MV-4-11 (cell line): ENCODE results near the gene TSHZ1.
"Not testable (repeated sequence)": the region's sequence is repeated elsewhere in the genome, so short reads cannot be mapped to it uniquely, and the experiment has no call there.

Experiments used
- DNase-seq: peaks from one replicate; lab custom pipeline; 2025; lab: John Stamatoyannopoulos, UW

Gene TSHZ1

GRCh38 chr18:75179819-75180600, 30.6 kb upstream of the TSHZ1 start:
- no peak for DNase-seq

- no peak for DNase-seq
These were observed 27.1 kb upstream of the TSHZ1 start for GRCh38 chr18:75183524-75183923.

GRCh38 chr18:75183973-75184493, 26.6 kb upstream of the TSHZ1 start:
- no peak for DNase-seq

- no peak for DNase-seq
These were observed 25.1 kb upstream of the TSHZ1 start for GRCh38 chr18:75185460-75185859.

DNA sequence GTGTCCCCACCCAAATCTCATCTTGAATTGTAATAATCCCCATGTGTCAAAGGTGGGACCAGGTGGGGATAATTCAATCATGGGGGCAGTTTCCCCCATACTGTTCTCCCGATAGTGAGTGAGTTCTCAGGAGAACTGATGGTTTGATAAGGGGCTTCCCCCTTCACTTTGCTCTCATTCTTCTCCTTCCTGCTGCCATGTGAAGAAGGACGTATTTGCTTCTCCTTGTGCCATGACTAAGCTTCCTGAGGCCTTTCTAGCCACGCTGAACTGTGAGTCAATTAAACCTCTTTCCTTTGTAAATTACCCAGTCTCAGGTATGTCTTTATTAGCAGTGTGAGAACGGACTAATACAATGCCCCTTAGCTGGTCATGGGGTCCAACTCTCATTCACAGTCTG, 22.9 kb upstream of the TSHZ1 start:
- not testable (repeated sequence) for DNase-seq

- DNase-seq, result no peak
These were observed 20.9 kb upstream of the TSHZ1 start for GRCh38 chr18:75189696-75190095.

- DNase-seq, result no peak
These were observed 17.7 kb upstream of the TSHZ1 start for GRCh38 chr18:75192899-75193298.

GRCh38 chr18:75198036-75198435, 12.6 kb upstream of the TSHZ1 start:
- peak; percentile 6 for DNase-seq

GRCh38 chr18:75199327-75199726, 11.3 kb upstream of the TSHZ1 start:
- DNase-seq, result no peak

DNA sequence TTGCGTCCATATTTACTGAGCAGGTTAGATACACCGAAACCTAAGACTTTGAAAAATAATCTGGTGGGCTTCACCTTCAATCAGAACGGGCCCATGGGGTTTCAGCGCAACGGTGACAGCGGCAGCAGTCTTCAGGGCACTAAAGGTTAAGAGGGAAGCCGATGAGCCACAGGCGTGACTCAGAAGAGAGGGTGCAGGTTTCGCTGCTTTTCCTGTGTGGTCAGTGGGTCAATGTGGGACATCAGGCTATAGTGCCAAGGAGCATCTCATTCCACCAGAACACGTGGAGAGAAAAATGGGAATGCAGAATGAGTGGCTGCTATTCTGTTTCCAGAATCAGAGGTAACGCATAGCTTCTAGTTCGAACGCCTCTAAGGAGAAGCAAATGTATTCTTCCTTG, 10.5 kb upstream of the TSHZ1 start:
- DNase-seq, result no peak

GRCh38 chr18:75200605-75201280, 9.9 kb upstream of the TSHZ1 start:
- peak; percentile 62 for DNase-seq

- DNase-seq, result no peak
These were observed 9.0 kb upstream of the TSHZ1 start for GRCh38 chr18:75201282-75202270.

DNA sequence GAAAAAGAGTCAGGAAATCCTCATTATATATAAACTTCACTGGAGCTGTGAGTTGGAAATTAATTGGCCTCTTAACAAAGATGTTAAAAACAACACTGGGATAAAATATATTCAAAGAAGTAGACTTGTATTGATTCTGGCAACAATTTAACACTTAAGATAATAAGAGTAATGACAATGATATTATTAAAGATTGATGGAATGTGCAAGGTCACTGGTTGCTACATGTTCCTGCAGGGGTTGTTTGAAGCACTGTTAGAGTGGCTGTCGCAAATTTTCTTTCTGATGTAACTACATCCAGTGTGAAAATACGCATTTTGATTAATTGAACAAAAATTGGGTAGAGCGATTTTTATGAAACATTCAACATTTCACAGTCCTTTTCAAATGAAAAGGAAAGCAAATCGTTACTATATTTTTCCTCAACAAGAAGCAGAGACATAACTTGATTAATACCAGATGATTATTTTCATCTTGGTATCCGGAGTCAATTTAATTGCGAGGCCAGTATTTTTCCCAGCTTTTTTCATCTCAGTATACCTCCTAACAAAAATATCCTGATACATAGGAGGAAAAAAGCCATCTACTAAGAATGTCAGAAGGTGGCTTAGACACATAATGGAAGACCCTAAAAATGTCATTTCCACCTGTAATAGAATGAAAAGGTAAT, 7.8 kb upstream of the TSHZ1 start:
- no peak for DNase-seq

DNA sequence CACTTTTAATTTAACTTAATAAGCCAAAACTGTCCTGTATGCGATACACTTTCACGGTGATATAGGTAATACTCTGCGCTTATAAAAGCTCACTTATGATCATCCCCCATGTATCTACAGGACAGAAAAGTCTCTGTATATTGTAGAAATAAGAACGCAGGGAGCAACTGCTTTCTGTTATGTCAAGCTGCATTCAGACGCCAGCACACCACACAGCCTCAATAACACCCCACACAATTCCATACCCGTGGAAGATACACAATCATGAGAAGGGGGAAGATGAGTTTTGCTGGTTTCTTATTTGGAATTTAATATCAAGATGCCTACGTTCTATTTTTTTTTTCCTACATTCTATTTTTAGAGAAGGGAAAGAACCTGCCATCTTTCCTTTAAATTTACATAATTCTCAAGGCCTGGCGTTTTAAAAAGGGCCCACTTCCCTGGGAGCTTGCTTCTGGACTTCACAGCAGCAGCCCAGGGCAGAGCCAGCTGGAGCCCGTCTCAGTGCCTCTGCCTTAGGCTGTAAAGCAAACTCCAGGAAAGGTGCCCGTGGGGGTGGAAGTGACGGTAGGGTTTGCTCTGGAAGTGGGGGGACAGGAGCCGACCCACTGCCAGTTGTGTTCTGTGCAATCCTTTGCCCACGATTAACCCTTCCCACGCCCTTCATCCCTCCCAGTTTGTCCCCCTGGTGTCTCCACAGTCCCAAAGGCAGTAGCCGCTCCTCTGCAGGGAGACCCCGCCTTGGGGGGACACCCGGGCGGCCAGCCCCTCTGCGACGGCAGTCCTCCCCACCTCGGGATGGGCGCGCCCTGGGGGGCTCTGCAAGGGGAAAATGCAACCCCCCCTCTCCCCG, 7.0 kb upstream of the TSHZ1 start:
- no peak for DNase-seq

DNA sequence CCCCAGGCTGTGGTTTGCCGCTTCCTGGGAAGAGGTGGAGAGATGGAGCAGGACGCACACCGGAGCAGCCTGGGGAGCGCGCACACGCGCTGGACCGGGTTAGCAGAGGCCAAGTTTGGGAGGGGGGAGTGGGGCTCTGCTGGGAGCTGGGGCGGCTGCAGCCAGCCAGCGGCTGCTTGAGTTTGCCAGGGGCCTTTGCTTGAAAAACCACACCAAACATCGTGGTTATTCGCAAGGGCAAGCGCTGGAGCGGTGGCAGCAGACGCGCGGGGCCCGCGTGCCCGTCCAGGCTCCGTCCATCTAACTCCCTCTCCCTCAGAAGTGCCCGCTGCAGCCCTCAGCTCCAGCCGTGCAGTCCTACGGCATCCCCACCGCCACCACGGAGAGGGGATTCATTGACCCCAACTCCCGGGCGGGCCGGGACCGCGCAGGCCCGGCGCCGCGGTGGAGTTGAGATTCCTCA, 6.3 kb upstream of the TSHZ1 start:
- DNase-seq, result no peak

GRCh38 chr18:75204732-75205513, 5.7 kb upstream of the TSHZ1 start:
- no peak for DNase-seq

- DNase-seq, result no peak
These were observed 5.0 kb upstream of the TSHZ1 start for GRCh38 chr18:75205514-75206132.

DNA sequence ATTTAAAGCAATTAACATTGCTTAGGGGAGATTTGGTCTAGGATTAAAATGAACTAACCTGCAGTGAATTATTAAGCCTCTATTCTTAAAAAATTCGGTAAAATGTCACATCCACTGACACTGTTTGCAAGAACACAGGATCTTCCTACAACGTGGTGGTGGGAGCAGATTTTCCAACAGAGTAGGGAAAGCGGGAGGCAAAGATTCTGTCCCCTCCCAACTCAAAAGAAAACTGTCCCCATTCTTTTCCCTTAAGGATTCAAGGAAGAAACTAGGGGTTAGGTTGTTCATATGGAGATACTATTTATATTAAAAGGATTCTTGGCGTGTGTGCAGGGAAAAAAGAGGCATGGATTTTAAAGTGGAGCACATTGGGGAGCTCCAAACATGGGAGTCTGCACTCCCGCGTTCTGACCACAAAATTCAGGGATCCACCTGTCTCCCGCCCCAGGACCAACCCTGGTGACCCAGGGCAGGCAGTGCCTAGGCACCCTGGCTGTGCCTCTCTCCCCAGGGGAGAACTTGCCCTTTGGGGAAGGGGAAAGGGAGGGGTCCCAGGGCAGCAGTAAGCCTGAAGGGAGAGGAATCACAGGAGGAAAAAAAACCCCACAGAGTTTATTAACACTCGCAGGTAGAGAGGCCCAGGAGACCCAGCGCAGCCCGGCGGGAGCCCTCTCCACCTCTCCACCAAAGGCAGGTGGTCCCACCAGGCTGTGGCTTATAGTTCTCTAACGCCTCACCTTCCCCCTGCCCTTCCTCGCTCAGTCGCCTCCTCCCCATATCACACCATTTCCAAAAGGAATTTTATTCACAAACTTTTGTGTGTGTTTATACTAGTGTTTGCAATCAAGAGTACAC, 3.9 kb upstream of the TSHZ1 start:
- DNase-seq, result no peak
